Measurements from ENCODE around the gene TMEM82.

TMEM82 gene

GRCh38 chr1:15756143-15757015 lies 14.1 kb downstream of the TMEM82 start:
- TF ChIP-seq CTCF (IDR thresholded peaks at IDR 0.05; ENCODE audit: unreplicated experiment in 3 of 3), result no peak
- H3K4me3 Mint-ChIP-seq, result peak overlapping the region; percentile 21 to 89 (median 48)
- H3K27ac Mint-ChIP-seq, result peak overlapping the region in 2 of 3 experiments; percentile 39 to 50
- H3K9me3 Mint-ChIP-seq, result no peaks in the 10 kb centered on the region
- no peaks in the 10 kb centered on the region for H3K36me3 Mint-ChIP-seq (ENCODE audit: low read depth)
- peaks cover 3% of the 10 kb centered on the region for H3K27me3 Mint-ChIP-seq (ENCODE audit: low read depth)
- peaks cover 21% of the 10 kb centered on the region for H3K4me1 Mint-ChIP-seq

- Mint-ChIP-seq H3K27me3 (ENCODE audit: low read depth) (peaks cover 3% of the 10 kb centered on the region), H3K27ac (peak overlapping the region; percentile 66 to 87 (median 79)), H3K4me3 (peak overlapping the region; percentile 85 to 91 (median 89)), H3K36me3 (ENCODE audit: low read depth) (peaks cover 4% of the 10 kb centered on the region), H3K9me3 (no peaks in the 10 kb centered on the region), H3K4me1 (peaks cover 26% of the 10 kb centered on the region)
- TF ChIP-seq CTCF (IDR thresholded peaks at IDR 0.05; ENCODE audit: unreplicated experiment in 3 of 3), result no peak
These were observed 14.8 kb downstream of the TMEM82 start for GRCh38 chr1:15757016-15757543.

GRCh38 chr1:15757575-15758342 lies 15.5 kb downstream of the TMEM82 start:
- Mint-ChIP-seq H3K4me1 (peaks cover 30% of the 10 kb centered on the region), H3K36me3 (ENCODE audit: low read depth) (peaks cover 7% of the 10 kb centered on the region), H3K27me3 (ENCODE audit: low read depth) (peaks cover 3% of the 10 kb centered on the region), H3K4me3 (peak overlapping the region; percentile 85 to 91 (median 89)), H3K27ac (peak overlapping the region; percentile 66 to 87 (median 79)), H3K9me3 (no peaks in the 10 kb centered on the region)
- no peak for TF ChIP-seq CTCF (IDR thresholded peaks at IDR 0.05; ENCODE audit: unreplicated experiment in 3 of 3)

- Mint-ChIP-seq H3K36me3 (ENCODE audit: low read depth) (peaks cover 9% of the 10 kb centered on the region), H3K9me3 (no peaks in the 10 kb centered on the region), H3K27ac (peak within 1 kb of the TSS; percentile 78 to 97 (median 94)), H3K4me1 (peaks cover 31% of the 10 kb centered on the region), H3K27me3 (ENCODE audit: low read depth) (peaks cover 2% of the 10 kb centered on the region), H3K4me3 (peak within 1 kb of the TSS; percentile 90 to 95 (median 95))
- no peak for TF ChIP-seq CTCF (IDR thresholded peaks at IDR 0.05; ENCODE audit: unreplicated experiment in 3 of 3)
These were observed 16.1 kb downstream of the TMEM82 start, which contains the start of gene FBLIM1 for GRCh38 chr1:15758343-15758931. FBLIM1 (plus strand) TSS chr1:15758795; CDS start chr1:15764984, 6,189 bp downstream.

- Mint-ChIP-seq H3K27me3 (ENCODE audit: low read depth) (no peaks in the 10 kb centered on the region), H3K36me3 (ENCODE audit: low read depth) (peaks cover 13% of the 10 kb centered on the region), H3K27ac (peak overlapping the region; percentile 78 to 97 (median 94)), H3K9me3 (no peaks in the 10 kb centered on the region), H3K4me1 (peaks cover 34% of the 10 kb centered on the region), H3K4me3 (peak overlapping the region; percentile 90 to 95 (median 95))
- no peak for TF ChIP-seq CTCF (IDR thresholded peaks at IDR 0.05; ENCODE audit: unreplicated experiment in 3 of 3)
These were observed 16.8 kb downstream of the TMEM82 start for GRCh38 chr1:15758953-15759661.

Data from nephron (organoid).